ENCODE data around the gene TAF13. TPM values are rescaled to one million over a fixed set of nuclear protein-coding genes. Genes with fewer than 3 reads are reported as not detected.
A peak's percentile ranks its signal among the peaks of the same experiment; 100 is the strongest.

TAF13 gene
- total RNA-seq, 2 experiments from 2014 or later, result 25.9 to 26.5 TPM

DNA sequence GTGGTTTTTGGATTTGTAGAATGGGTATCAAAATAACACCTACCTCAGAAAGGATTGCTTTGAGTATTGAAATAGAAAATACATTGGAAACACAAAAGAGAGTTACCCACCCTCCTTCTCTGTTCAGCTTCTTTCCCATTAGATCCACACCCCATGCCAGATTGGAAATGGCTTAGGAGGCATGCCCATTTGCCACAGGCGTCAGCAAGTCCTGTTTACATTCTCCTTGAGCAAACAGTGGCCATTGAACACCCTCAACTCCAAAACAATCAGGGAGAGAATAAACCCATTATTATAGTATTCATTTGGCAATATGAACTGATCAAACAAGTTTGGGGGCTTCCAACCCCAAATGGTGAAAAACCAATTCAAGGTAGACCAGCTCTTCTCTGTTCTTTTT lies 40.5 kb upstream of the TAF13 start:
- DNase-seq, result no peak
- ChIA-PET CTCF (interaction anchor here (0.7 to 8.0 kb wide), 2 partner anchors 16 to 93 kb away, joined by 3 to 104 read pairs; no protein-coding TSS in a partner anchor), POLR2A (interaction anchor here (0.6 to 6.9 kb wide), 2 partner anchors 14 to 16 kb away, joined by 3 to 126 read pairs; no protein-coding TSS in a partner anchor)
- H3K36me3 Mint-ChIP-seq (ENCODE audit: low read depth), result peaks cover 12% of the 10 kb centered on the region
- Histone ChIP-seq H3K4me3 (ENCODE audit: low read length) (no peak overlapping the region), H3K27me3 (ENCODE audit: control insufficient read depth in 1 of 2, insufficient read depth in 2 of 2, low read length in 2 of 2) (no peaks in the 10 kb centered on the region), H3K4me1 (ENCODE audit: insufficient read depth, low read length) (peaks cover 26% of the 10 kb centered on the region), H3K9me3 (ENCODE audit: control insufficient read depth in 1 of 2, insufficient read depth in 1 of 2, low read length in 2 of 2) (no peaks in the 10 kb centered on the region), H3K36me3 (ENCODE audit: insufficient read depth, low read length) (no peaks in the 10 kb centered on the region), H3K27ac (ENCODE audit: low read depth in 1 of 2, low read length in 2 of 2) (no peak overlapping the region)
- H3K4me3 Mint-ChIP-seq, result no peak overlapping the region
- peaks cover 9% of the 10 kb centered on the region for H3K27me3 Mint-ChIP-seq
- H3K4me1 Mint-ChIP-seq (ENCODE audit: low read depth), result peaks cover 31% of the 10 kb centered on the region
- no peak overlapping the region for H3K27ac Mint-ChIP-seq
- intact Hi-C loops (cut with DNase I, micrococcal nuclease), result loop anchor here (10.0 kb wide), 2 partner anchors 99 to 369 kb away; partner anchors contain the start of genes ATXN7L2 (in 1 of the 2) and SARS1 (in 1 of the 2)
- TF ChIP-seq, protein P1, sequence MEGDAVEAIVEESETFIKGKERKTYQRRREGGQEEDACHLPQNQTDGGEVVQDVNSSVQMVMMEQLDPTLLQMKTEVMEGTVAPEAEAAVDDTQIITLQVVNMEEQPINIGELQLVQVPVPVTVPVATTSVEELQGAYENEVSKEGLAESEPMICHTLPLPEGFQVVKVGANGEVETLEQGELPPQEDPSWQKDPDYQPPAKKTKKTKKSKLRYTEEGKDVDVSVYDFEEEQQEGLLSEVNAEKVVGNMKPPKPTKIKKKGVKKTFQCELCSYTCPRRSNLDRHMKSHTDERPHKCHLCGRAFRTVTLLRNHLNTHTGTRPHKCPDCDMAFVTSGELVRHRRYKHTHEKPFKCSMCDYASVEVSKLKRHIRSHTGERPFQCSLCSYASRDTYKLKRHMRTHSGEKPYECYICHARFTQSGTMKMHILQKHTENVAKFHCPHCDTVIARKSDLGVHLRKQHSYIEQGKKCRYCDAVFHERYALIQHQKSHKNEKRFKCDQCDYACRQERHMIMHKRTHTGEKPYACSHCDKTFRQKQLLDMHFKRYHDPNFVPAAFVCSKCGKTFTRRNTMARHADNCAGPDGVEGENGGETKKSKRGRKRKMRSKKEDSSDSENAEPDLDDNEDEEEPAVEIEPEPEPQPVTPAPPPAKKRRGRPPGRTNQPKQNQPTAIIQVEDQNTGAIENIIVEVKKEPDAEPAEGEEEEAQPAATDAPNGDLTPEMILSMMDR (IDR thresholded peaks at IDR 0.05), result no peak
- H3K9me3 Mint-ChIP-seq, result no peaks in the 10 kb centered on the region
- ATAC-seq (ENCODE audit: poor library complexity), result no peak

DNA sequence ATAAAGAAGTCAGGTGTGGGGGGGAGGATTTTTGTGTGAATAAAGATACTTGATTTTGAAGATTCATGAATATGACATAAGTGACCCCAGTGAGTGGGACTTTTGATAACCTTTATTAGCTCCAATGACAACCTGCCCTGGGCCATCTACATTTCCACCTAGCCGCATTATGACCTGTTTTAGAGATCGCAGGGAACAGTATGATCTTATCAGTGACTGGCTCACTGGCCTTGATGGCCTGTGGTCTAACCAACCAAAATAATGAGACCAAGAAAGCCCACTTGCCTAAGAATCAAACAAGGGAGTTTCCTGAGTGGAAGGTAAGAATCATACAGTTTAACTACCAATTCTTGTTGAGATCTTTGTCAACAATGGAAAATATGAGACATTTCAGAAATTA lies 39.9 kb upstream of the TAF13 start:
- TF ChIP-seq, protein P1 (IDR thresholded peaks at IDR 0.05), result no peak
- H3K4me3 ChIP-seq (ENCODE audit: low read length), result no peak overlapping the region
- Mint-ChIP-seq H3K4me3 (no peak overlapping the region), H3K27ac (no peak overlapping the region), H3K27me3 (peaks cover 9% of the 10 kb centered on the region), H3K9me3 (no peaks in the 10 kb centered on the region), H3K36me3 (ENCODE audit: low read depth) (peaks cover 12% of the 10 kb centered on the region), H3K4me1 (ENCODE audit: low read depth) (peaks cover 31% of the 10 kb centered on the region)
- POLR2A ChIA-PET, result interaction anchor here (0.6 to 6.9 kb wide), 3 partner anchors 13 to 98 kb away, joined by 3 to 126 read pairs (median 18); partner anchors contain the start of gene SARS1
- DNase-seq (no peak), ATAC-seq (ENCODE audit: poor library complexity) (no peak)
- H3K4me1 ChIP-seq (ENCODE audit: insufficient read depth, low read length), result peaks cover 26% of the 10 kb centered on the region
- CTCF ChIA-PET, result interaction anchor here (8.0 kb wide), 1 partner anchor 15 kb away, joined by 104 read pairs; no protein-coding TSS in a partner anchor
- no peaks in the 10 kb centered on the region for H3K27me3 ChIP-seq (ENCODE audit: control insufficient read depth in 1 of 2, insufficient read depth in 2 of 2, low read length in 2 of 2)
- H3K27ac ChIP-seq (ENCODE audit: low read depth in 1 of 2, low read length in 2 of 2), result no peak overlapping the region
- H3K36me3 ChIP-seq (ENCODE audit: insufficient read depth, low read length), result no peaks in the 10 kb centered on the region
- intact Hi-C loops (cut with DNase I, micrococcal nuclease), result loop anchor here (10.0 kb wide), 2 partner anchors 99 to 369 kb away; partner anchors contain the start of genes ATXN7L2 (in 1 of the 2) and SARS1 (in 1 of the 2)
- H3K9me3 ChIP-seq (ENCODE audit: control insufficient read depth in 1 of 2, insufficient read depth in 1 of 2, low read length in 2 of 2), result no peaks in the 10 kb centered on the region

DNA sequence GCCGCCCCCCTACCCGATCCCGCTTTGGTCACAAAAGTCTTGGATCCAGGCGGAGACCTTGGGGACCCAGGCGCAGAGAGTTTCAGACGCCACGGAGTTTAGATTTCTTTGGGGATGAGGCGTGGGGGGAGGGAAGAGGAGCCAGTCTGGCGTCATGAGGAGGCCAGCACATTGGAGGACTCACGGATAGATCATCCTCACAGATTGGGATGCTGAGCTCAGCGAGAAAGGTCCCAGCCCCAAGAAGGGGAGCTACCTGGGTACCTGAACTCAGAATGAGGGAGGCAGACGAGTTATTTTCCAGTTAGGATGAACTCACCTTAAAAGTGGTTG lies 38.5 kb upstream of the TAF13 start:
- no peaks in the 10 kb centered on the region for H3K9me3 Mint-ChIP-seq
- Histone ChIP-seq H3K27ac (ENCODE audit: low read depth in 1 of 2, low read length in 2 of 2) (peak overlapping the region in 1 of 2 donors; percentile 16), H3K27me3 (ENCODE audit: control insufficient read depth in 1 of 2, insufficient read depth in 2 of 2, low read length in 2 of 2) (no peaks in the 10 kb centered on the region), H3K4me3 (ENCODE audit: low read length) (peak overlapping the region; percentile 63), H3K9me3 (ENCODE audit: control insufficient read depth in 1 of 2, insufficient read depth in 1 of 2, low read length in 2 of 2) (no peaks in the 10 kb centered on the region), H3K4me1 (ENCODE audit: insufficient read depth, low read length) (peaks cover 26% of the 10 kb centered on the region), H3K36me3 (ENCODE audit: insufficient read depth, low read length) (no peaks in the 10 kb centered on the region)
- peaks cover 9% of the 10 kb centered on the region for H3K27me3 Mint-ChIP-seq
- H3K27ac Mint-ChIP-seq, result peak overlapping the region; percentile 98
- ATAC-seq (ENCODE audit: poor library complexity) (no peak), DNase-seq (no peak)
- H3K4me3 Mint-ChIP-seq, result peak overlapping the region; percentile 94
- ChIA-PET POLR2A (interaction anchor here (0.5 to 6.9 kb wide), 6 partner anchors 9 to 288 kb away, joined by 3 to 126 read pairs (median 6); partner anchors contain the start of genes SARS1 and TMEM167B), CTCF (interaction anchor here (1.1 to 8.0 kb wide), 3 partner anchors 14 to 24 kb away, joined by 3 to 104 read pairs (median 32); partner anchors contain the start of gene TMEM167B)
- TF ChIP-seq, protein P1 (IDR thresholded peaks at IDR 0.05), result no peak
- intact Hi-C loops (cut with DNase I, micrococcal nuclease), result loop anchor here (5.0 to 10.0 kb wide), 9 partner anchors 72 to 597 kb away; partner anchors contain the start of genes SARS1 (in 2 of the 2), ATXN7L2 (in 1 of the 2), CLCC1 (in 1 of the 2) and PRPF38B (in 1 of the 2)
- peaks cover 12% of the 10 kb centered on the region for H3K36me3 Mint-ChIP-seq (ENCODE audit: low read depth)
- H3K4me1 Mint-ChIP-seq (ENCODE audit: low read depth), result peaks cover 31% of the 10 kb centered on the region
